Measurements from ENCODE around the gene ATAD3B.
"Not testable (repeated sequence)": the region's sequence is repeated elsewhere in the genome, so short reads cannot be mapped to it uniquely, and the experiment has no call there.

- not testable (repeated sequence) for TF ChIP-seq CTCF, POLR2A (IDR thresholded peaks at IDR 0.05)
Measured at GRCh38 chr1:1454286-1455056, 17.1 kb upstream of the ATAD3B start.
